ENCODE measurements around the gene EP400.

EP400 gene

GRCh38 chr12:132109741-132110140 is 160.0 kb downstream of the EP400 start:
- TF ChIP-seq CTCF (IDR thresholded peaks at IDR 0.05; ENCODE audit: unreplicated experiment in 3 of 3) = no peak
- H3K27ac Mint-ChIP-seq = no peak overlapping the region
- H3K9me3 Mint-ChIP-seq = no peaks in the 10 kb centered on the region
- peaks cover 52% of the 10 kb centered on the region for H3K36me3 Mint-ChIP-seq (ENCODE audit: low read depth)
- no peaks in the 10 kb centered on the region for H3K27me3 Mint-ChIP-seq (ENCODE audit: low read depth)
- no peaks in the 10 kb centered on the region for H3K4me1 Mint-ChIP-seq
- H3K4me3 Mint-ChIP-seq = no peak overlapping the region

- H3K27me3 Mint-ChIP-seq (ENCODE audit: low read depth) = no peaks in the 10 kb centered on the region
- no peak overlapping the region for H3K27ac Mint-ChIP-seq
- H3K36me3 Mint-ChIP-seq (ENCODE audit: low read depth) = peaks cover 50% of the 10 kb centered on the region
- no peaks in the 10 kb centered on the region for H3K9me3 Mint-ChIP-seq
- H3K4me3 Mint-ChIP-seq = no peak overlapping the region
- no peak for TF ChIP-seq CTCF (IDR thresholded peaks at IDR 0.05; ENCODE audit: unreplicated experiment in 3 of 3)
- H3K4me1 Mint-ChIP-seq = no peaks in the 10 kb centered on the region
Observed at GRCh38 chr12:132110677-132111076, 160.9 kb downstream of the EP400 start.

- no peak overlapping the region for H3K4me3 Mint-ChIP-seq
- H3K27ac Mint-ChIP-seq = no peak overlapping the region
- no peaks in the 10 kb centered on the region for H3K4me1 Mint-ChIP-seq
- TF ChIP-seq CTCF (IDR thresholded peaks at IDR 0.05; ENCODE audit: unreplicated experiment in 3 of 3) = no peak
- no peaks in the 10 kb centered on the region for H3K27me3 Mint-ChIP-seq (ENCODE audit: low read depth)
- H3K36me3 Mint-ChIP-seq (ENCODE audit: low read depth) = peaks cover 55% of the 10 kb centered on the region
- H3K9me3 Mint-ChIP-seq = no peaks in the 10 kb centered on the region
Observed at GRCh38 chr12:132111654-132112304, 162.0 kb downstream of the EP400 start.

- no peak for TF ChIP-seq CTCF (IDR thresholded peaks at IDR 0.05; ENCODE audit: unreplicated experiment in 3 of 3)
- H3K9me3 Mint-ChIP-seq = no peaks in the 10 kb centered on the region
- no peak overlapping the region for H3K27ac Mint-ChIP-seq
- no peaks in the 10 kb centered on the region for H3K27me3 Mint-ChIP-seq (ENCODE audit: low read depth)
- peaks cover 42% of the 10 kb centered on the region for H3K36me3 Mint-ChIP-seq (ENCODE audit: low read depth)
- H3K4me3 Mint-ChIP-seq = no peak overlapping the region
- no peaks in the 10 kb centered on the region for H3K4me1 Mint-ChIP-seq
Observed at GRCh38 chr12:132114667-132115066, 164.9 kb downstream of the EP400 start.

- no peak overlapping the region for H3K4me3 Mint-ChIP-seq
- no peak for TF ChIP-seq CTCF (IDR thresholded peaks at IDR 0.05; ENCODE audit: unreplicated experiment in 3 of 3)
- H3K27me3 Mint-ChIP-seq (ENCODE audit: low read depth) = no peaks in the 10 kb centered on the region
- no peaks in the 10 kb centered on the region for H3K9me3 Mint-ChIP-seq
- no peak overlapping the region for H3K27ac Mint-ChIP-seq
- no peaks in the 10 kb centered on the region for H3K4me1 Mint-ChIP-seq
- H3K36me3 Mint-ChIP-seq (ENCODE audit: low read depth) = peaks cover 40% of the 10 kb centered on the region
Observed at GRCh38 chr12:132115500-132115899, 165.8 kb downstream of the EP400 start.
